HepG2 (cell line): ENCODE data around the gene LSM6. TPM values are rescaled to one million over a fixed set of nuclear protein-coding genes. Genes with fewer than 3 reads are reported as not detected.

Experiments used
- ATF7 ChIP-seq, 2 experiments: fragments of 450-650 bp in 1 of 2; sonication (generic) in 1 of 2; formaldehyde crosslinking in 1 of 2; IDR thresholded peaks; 2 replicates each; pipeline versions ENCODE4 v1.4.0 to v1.6.1; 2016 to 2020; ENCODE audit warnings: antibody characterized with exemption in 1 of 2, mild to moderate bottlenecking in 1 of 2, missing genetic modification reagents in 1 of 2
- CREB3 ChIP-seq: sonication (generic); formaldehyde crosslinking; IDR thresholded peaks from 2 replicates; pipeline ENCODE4 v1.5.0; 2020; ENCODE audit warnings: missing genetic modification reagents
- FOXP1 ChIP-seq, 2 experiments: fragments of 450-650 bp in 1 of 2; IDR thresholded peaks; 2 replicates each; pipeline ENCODE4 v1.6.1; 2017 to 2018; ENCODE audit warnings: antibody characterized with exemption in 1 of 2
- IRF2 ChIP-seq: IDR thresholded peaks from 2 replicates; pipeline ENCODE4 v1.6.1; 2018; ENCODE audit warnings: missing genetic modification reagents, missing compliant biosample characterization
- IRX3 ChIP-seq: sonication (generic); formaldehyde crosslinking; IDR thresholded peaks from 2 replicates; pipeline ENCODE4 v1.8.1; 2023; ENCODE audit warnings: mild to moderate bottlenecking, low read depth, missing genetic modification reagents, borderline replicate concordance
- MATR3 ChIP-seq: sonication (generic); formaldehyde crosslinking; IDR thresholded peaks from 2 replicates; pipeline ENCODE4 v1.4.0; 2020; ENCODE audit warnings: missing genetic modification reagents
- MED1 ChIP-seq: sonication (generic); formaldehyde crosslinking; IDR thresholded peaks from 2 replicates; pipeline ENCODE4 v1.4.0; 2020; ENCODE audit warnings: missing genetic modification reagents
- MIER2 ChIP-seq: IDR thresholded peaks from 2 replicates; pipeline ENCODE4 v1.6.1; 2016; ENCODE audit warnings: missing biosample characterization, missing genetic modification reagents
- MIER3 ChIP-seq: IDR thresholded peaks from 2 replicates; pipeline ENCODE4 v1.6.1; 2016; ENCODE audit warnings: missing compliant biosample characterization, borderline replicate concordance
- MTA3 ChIP-seq: sonication (generic); formaldehyde crosslinking; IDR thresholded peaks from 2 replicates; pipeline ENCODE4 v1.4.0; 2020; ENCODE audit warnings: missing genetic modification reagents
- MTERF4 ChIP-seq: sonication (generic); formaldehyde crosslinking; IDR thresholded peaks from 2 replicates; pipeline ENCODE4 v1.8.0; 2023; ENCODE audit warnings: mild to moderate bottlenecking, missing genetic modification reagents
- PATZ1 ChIP-seq: sonication (generic); formaldehyde crosslinking; IDR thresholded peaks from 2 replicates; pipeline ENCODE4 v1.4.0; 2020; ENCODE audit warnings: missing genetic modification reagents
- PLRG1 ChIP-seq: fragments of 450-650 bp; conservative IDR thresholded peaks from 2 replicates; pipeline ENCODE4 v1.6.1; 2016
- RFXAP ChIP-seq: sonication (generic); formaldehyde crosslinking; IDR thresholded peaks from 2 replicates; pipeline ENCODE4 v1.4.0; 2020; ENCODE audit warnings: missing genetic modification reagents, borderline replicate concordance
- SALL1 ChIP-seq: sonication (generic); formaldehyde crosslinking; IDR thresholded peaks from 2 replicates; pipeline ENCODE4 v1.8.0; 2022; ENCODE audit warnings: mild to moderate bottlenecking, missing genetic modification reagents
- ZFP62 ChIP-seq: sonication (generic); formaldehyde crosslinking; IDR thresholded peaks from 2 replicates; pipeline ENCODE4 v1.4.0; 2020; ENCODE audit warnings: missing genetic modification reagents
- ZFP82 ChIP-seq: sonication (generic); formaldehyde crosslinking; IDR thresholded peaks from 2 replicates; pipeline ENCODE4 v1.5.1; 2020; ENCODE audit warnings: mild to moderate bottlenecking, missing genetic modification reagents, borderline replicate concordance
- ZNF260 ChIP-seq: sonication (generic); formaldehyde crosslinking; IDR thresholded peaks from 2 replicates; pipeline ENCODE4 v1.4.0; 2020; ENCODE audit warnings: missing genetic modification reagents, low read depth, mild to moderate bottlenecking, borderline replicate concordance
- ZNF3 ChIP-seq: IDR thresholded peaks from 2 replicates; pipeline ENCODE4 v1.7.0; 2017; ENCODE audit warnings: inconsistent platforms
- ZNF335 ChIP-seq: sonication (generic); formaldehyde crosslinking; IDR thresholded peaks from 2 replicates; pipeline ENCODE4 v1.4.0; 2020; ENCODE audit warnings: missing genetic modification reagents
- ZNF605 ChIP-seq: sonication (generic); formaldehyde crosslinking; IDR thresholded peaks from 2 replicates; pipeline ENCODE4 v1.8.0; 2022; ENCODE audit warnings: mild to moderate bottlenecking, missing genetic modification reagents
- ZNF607 ChIP-seq: sonication (generic); formaldehyde crosslinking; IDR thresholded peaks from 2 replicates; pipeline ENCODE4 v1.5.1; 2020; ENCODE audit warnings: missing genetic modification reagents, mild to moderate bottlenecking, borderline replicate concordance
- ZNF672 ChIP-seq: sonication (generic); formaldehyde crosslinking; IDR thresholded peaks from 2 replicates; pipeline ENCODE4 v1.8.1; 2022; ENCODE audit warnings: missing genetic modification reagents
- polyA plus RNA-seq, 8 experiments: library from polyadenylated mRNA; depleted of rRNA in 3 of 8; stranded (reverse) in 7 of 8; unstranded in 1 of 8; fragments of >200 nt; fragmentation: Illumina TruSeq in 4 of 8; extraction: Trizol in 4 of 8; gene quantifications; 2 replicates each; pipeline versions ENCODE4 v1.2.1 to v1.2.3, GENCODE V29; 2011 to 2016; ENCODE audit warnings: low read depth in 4 of 8, missing spikeins in 1 of 8, mixed read lengths in 1 of 8; ENCODE audit not compliant: insufficient read depth in 1 of 8
- total RNA-seq, 5 experiments: library from RNA; depleted of rRNA; stranded (reverse); fragments of >200 nt; fragmentation: Illumina TruSeq; extraction: Trizol; gene quantifications; 2 replicates each; pipeline ENCODE4 v1.2.3, GENCODE V29; 2016; ENCODE audit warnings: low read depth in 1 of 5
- TF ChIP-seq, protein P1 (sequence below): sonication (generic); formaldehyde crosslinking; conservative IDR thresholded peaks from 2 replicates; pipeline ENCODE4 v1.8.1; 2023; ENCODE audit warnings: missing genetic modification reagents

LSM6 gene
- total and polyA plus RNA-seq, 2 of the 13 experiments (the other 11 are each of a cell fraction or from before 2014, with no cell fraction given) = 14.6 to 83.3 TPM

GRCh38 chr4:146175541-146176453 is at the start of gene LSM6 (continued):
- TF ChIP-seq, protein P1, sequence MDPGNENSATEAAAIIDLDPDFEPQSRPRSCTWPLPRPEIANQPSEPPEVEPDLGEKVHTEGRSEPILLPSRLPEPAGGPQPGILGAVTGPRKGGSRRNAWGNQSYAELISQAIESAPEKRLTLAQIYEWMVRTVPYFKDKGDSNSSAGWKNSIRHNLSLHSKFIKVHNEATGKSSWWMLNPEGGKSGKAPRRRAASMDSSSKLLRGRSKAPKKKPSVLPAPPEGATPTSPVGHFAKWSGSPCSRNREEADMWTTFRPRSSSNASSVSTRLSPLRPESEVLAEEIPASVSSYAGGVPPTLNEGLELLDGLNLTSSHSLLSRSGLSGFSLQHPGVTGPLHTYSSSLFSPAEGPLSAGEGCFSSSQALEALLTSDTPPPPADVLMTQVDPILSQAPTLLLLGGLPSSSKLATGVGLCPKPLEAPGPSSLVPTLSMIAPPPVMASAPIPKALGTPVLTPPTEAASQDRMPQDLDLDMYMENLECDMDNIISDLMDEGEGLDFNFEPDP = no peak
- no peak for TF ChIP-seq PATZ1 (CRISPR knock-in tag)
- TF ChIP-seq ZNF3 = no peak
- no peak for TF ChIP-seq ZNF260 (CRISPR knock-in tag)
- TF ChIP-seq RFXAP = no peak
- TF ChIP-seq ZNF605 (CRISPR knock-in tag) = no peak
- TF ChIP-seq IRF2 (CRISPR knock-in tag) = peak; percentile 100
- TF ChIP-seq MED1 = no peak
- TF ChIP-seq ZFP82 = no peak; the same call in 1 of the 2 replicates
- TF ChIP-seq IRX3 = no peak
- no peak for TF ChIP-seq CREB3 (CRISPR knock-in tag)
- no peak for TF ChIP-seq MIER3 (CRISPR knock-in tag)
- TF ChIP-seq FOXP1 (IDR thresholded peaks at IDR 0.05) = no peak
- TF ChIP-seq FOXP1 (CRISPR knock-in tag; IDR thresholded peaks at IDR 0.05) = no peak
- TF ChIP-seq MATR3 = no peak
- TF ChIP-seq MTERF4 (CRISPR knock-in tag) = no peak; the same call in 1 of the 2 replicates
- peak; percentile 35; the same call in 1 of the 2 replicates for TF ChIP-seq SALL1
- no peak for TF ChIP-seq MTA3 (CRISPR knock-in tag)
- no peak for TF ChIP-seq PLRG1
- TF ChIP-seq ATF7 (IDR thresholded peaks at IDR 0.05) = no peak
- no peak for TF ChIP-seq ATF7 (CRISPR knock-in tag; IDR thresholded peaks at IDR 0.05)
- 0 out of 2 replicates have a peak, but pooled peaks have one; percentile 23 for TF ChIP-seq ZNF335 (CRISPR knock-in tag)
- TF ChIP-seq ZFP62 (CRISPR knock-in tag) = no peak
- peak; percentile 36; the same call in 1 of the 2 replicates for TF ChIP-seq ZNF607 (CRISPR knock-in tag)
- no peak for TF ChIP-seq ZNF672
- no peak for TF ChIP-seq MIER2
